Measurements from ENCODE around the gene ECE2. TPM values are rescaled to one million over a fixed set of nuclear protein-coding genes. Genes with fewer than 3 reads are reported as not detected.

The ECE2 gene
- total RNA-seq, 1 donor from 2014 or later = not detected

- ATAC-seq = no peak
Observed at GRCh38 chr3:184240384-184241140, 35.3 kb upstream of the ECE2 start.

DNA sequence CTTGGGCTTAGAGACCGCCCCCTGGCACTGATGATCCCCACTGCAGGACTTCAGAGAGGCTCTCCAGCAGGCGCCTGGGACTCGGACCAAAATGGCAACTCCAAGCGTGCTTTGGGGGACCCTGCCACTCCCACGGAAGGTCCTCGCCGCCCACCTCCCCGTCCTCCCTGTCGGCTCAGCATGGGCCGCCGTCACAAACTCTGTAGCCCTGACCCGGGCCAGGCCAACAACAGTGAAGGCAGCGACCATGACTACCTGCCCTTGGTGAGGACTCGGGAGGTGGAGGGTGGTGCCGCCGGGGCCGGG lies 34.7 kb upstream of the ECE2 start:
- DNase-seq (ENCODE audit: low spot score) = no peak
- no peak for ATAC-seq

More at GRCh38 chr3:184240384-184241140, 35.3 kb upstream of the ECE2 start:
- no peak for DNase-seq (ENCODE audit: low spot score)

GRCh38 chr3:184241447-184242296 lies 34.1 kb upstream of the ECE2 start:
- ATAC-seq = peak; percentile 93
- peak; percentile 84 for DNase-seq (ENCODE audit: low spot score)

- ATAC-seq (peak; percentile 36), DNase-seq (ENCODE audit: low spot score) (no peak)
Observed at GRCh38 chr3:184242297-184242685, 33.5 kb upstream of the ECE2 start.

GRCh38 chr3:184248454-184249411 lies 27.1 kb upstream of the ECE2 start, which contains the start of gene ALG3:
TSS of gene ALG3 (minus strand) at chr3:184248962. CDS start at chr3:184248940, 22 bp downstream.
- peak; percentile 87 for DNase-seq (ENCODE audit: low spot score)
- ATAC-seq = peak; percentile 83

DNA sequence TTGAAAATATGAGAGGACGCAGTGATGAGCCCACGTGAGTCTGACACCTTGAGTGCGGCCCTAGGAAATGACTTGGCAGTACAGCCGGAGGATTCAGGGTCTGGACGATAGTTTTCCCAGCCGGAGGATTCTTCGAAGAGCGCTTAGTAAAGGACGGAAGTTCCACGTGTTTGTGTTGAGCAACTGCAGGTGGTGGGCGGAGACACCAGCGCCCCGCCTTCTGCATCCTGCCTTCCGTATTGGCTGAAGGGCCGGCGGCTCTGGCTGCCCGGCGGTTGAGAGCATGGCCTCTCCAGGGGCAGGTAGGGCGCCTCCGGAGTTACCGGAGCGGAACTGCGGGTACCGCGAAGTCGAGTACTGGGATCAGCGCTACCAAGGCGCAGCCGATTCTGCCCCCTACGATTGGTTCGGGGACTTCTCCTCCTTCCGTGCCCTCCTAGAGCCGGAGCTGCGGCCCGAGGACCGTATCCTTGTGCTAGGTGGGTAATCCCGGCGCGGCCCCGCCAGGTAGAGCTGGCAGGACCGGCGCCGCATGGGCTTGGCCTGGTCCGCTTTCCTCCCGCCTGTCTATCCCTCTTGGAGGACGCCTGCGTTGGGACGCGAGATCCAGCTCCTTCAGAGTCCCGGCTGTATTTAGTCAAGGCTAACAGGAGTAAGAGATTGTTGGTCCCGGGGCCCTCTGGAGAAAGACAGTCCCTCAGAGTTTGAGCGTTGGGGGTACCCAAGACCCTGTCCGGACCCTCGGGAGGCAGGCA lies 26.2 kb upstream of the ECE2 start, which contains the start of gene EEF1AKMT4:
TSS of gene EEF1AKMT4 (plus strand) at position 261 of the 755 bp plus-strand sequence. CDS start at position 284, 23 bp downstream.
- peak; percentile 93 for ATAC-seq
- DNase-seq (ENCODE audit: low spot score) = peak; percentile 97

DNA sequence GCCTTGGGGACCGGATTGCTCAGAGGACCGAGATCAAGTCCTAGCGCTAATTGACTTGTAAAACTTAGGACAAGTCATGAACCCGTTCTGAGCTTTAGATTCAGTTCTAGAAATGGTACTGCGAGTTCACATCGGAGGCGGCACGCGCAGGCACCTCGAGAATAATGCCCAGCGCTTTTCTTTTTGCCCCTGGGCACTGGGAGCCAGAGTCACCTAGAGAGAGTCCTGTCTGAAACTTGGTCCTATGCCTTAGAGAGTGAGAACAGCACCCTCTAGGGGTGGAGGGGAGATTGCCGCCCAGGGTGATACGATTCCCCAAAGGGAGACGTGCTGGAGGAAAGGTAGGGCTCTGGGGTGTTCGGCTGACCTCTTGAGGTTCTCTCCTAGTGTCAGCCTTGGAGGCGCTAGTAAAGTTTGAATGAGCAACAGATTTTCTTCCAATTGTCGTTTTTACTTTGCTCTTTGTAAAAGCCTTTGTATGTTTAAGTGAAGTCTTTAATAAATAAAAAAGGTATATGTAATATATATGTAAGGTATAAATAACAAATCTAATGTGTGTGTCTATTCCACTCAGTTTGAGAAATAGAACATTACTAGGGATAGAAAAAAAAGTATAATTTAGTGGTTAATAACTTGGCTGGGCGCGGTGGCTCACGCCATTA lies 25.5 kb upstream of the ECE2 start:
- DNase-seq (ENCODE audit: low spot score) (peak; percentile 88), ATAC-seq (peak; percentile 78)

DNA sequence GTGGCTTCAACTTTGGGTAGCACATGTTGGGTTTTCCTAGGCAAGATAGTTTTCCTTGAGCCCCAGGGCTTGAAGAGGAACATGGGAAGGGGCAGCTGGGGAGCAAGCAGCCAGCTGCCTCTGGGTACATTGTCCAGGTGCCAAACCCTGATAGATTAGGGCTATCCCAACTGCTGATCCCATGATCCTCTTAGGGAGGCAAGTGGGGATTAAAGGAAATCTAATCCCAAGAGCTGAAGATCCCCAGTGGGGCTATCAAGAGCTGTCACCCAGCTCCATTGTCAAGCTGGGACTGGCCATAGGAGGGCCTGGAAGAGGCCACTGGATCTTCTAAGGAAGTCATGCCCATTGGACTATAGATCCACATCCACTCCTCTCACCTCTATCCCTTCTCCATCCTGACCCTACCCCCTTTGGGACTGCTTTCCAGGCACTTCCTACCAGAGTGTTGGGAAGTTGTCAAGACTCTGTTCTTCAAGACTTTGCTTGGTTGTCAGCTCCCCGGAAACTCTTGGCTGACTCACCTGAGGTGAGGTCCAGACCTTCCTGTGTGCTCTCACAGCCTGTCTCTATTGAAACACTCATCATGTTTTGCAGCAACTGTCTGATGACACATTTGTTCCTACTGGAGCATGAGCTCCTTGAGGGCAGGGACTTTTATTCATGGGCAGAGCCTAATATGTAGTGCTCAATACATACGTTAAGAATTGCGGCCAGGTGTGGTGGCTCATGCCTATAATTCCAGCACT lies 20.4 kb upstream of the ECE2 start:
- DNase-seq (ENCODE audit: low spot score) = no peak
- ATAC-seq = no peak

DNA sequence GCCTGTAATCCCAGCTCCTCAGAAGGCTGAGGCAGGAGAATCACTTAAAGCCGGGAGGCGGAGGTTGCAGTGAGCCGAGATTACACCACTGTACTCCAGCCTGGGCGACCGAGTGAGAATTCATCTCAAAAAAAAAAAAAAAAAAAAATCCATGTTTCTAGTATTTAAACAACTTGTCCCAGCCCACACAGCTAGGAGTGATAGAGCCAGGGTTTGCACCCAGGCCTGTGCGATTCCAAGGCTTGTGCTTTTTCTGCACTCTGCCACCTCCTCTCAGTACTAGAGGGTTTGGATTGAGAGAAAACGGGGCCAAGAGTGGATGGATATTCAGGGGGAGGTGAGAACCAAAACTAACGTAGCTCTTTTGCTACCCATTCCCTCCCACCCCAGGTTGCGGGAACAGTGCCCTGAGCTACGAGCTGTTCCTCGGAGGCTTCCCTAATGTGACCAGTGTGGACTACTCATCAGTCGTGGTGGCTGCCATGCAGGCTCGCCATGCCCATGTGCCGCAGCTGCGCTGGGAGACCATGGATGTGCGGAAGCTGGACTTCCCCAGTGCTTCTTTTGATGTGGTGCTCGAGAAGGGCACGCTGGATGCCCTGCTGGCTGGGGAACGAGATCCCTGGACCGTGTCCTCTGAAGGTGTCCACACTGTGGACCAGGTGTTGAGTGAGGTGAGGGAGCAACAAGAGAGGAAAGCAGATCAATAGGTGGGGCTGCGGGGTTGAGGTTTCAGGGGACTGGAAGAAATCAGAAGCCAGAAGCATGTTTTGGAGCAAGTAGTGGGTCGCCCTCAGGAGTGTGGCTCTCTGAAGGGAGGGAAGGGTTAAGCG lies 18.5 kb upstream of the ECE2 start:
- DNase-seq (ENCODE audit: low spot score) = no peak
- ATAC-seq = no peak

DNA sequence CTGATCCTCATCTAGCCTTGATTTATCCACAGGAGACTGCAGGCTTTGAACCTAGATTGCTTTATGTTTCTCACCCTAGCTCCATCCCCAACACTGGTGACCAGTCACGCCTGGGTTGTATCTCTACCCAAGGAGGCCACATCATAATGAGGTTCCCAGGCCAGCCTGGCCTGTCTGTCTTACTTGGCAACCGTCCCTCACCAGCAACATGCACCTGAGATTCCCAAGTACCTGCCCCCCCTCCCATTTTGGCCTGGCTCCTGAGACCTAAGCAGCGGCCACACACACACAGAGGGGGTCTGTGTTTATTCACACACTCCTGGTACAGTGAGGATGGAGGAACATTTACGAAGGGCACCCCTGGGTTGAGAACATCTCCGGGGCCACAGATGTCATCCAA lies 16.9 kb upstream of the ECE2 start:
- ATAC-seq (no peak), DNase-seq (ENCODE audit: low spot score) (no peak)

DNA sequence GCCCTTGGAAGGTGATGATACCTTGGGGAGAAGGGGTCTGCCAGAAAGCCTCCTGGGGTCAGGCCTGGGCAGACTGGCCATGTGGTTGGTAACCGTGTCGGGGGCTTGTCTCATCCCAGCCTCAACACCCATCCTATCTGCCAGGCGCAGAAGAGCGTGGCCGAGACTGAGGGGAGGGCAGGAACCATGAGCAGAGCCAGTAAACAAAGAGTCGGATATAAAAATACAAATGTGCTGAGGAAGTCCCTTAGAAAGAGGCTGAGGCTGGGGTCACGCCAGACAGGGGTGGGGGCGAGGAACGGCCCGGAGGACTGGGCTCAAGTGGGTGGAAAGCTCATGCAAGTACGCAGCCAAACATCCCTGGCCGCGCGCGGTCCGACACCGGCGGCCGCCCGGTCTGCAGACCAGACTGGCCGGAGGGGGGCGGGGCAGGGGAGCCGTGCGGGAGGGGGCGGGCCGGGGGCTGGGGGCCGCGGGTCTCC lies 16.4 kb upstream of the ECE2 start:
- peak; percentile 3 for ATAC-seq
- no peak for DNase-seq (ENCODE audit: low spot score)

- no peak for DNase-seq (ENCODE audit: low spot score)
- ATAC-seq = peak; percentile 54
Observed at GRCh38 chr3:184259878-184260723, 15.7 kb upstream of the ECE2 start.

- DNase-seq (ENCODE audit: low spot score) = no peak
- ATAC-seq = no peak
Observed at GRCh38 chr3:184260724-184261269, 15.0 kb upstream of the ECE2 start.

DNA sequence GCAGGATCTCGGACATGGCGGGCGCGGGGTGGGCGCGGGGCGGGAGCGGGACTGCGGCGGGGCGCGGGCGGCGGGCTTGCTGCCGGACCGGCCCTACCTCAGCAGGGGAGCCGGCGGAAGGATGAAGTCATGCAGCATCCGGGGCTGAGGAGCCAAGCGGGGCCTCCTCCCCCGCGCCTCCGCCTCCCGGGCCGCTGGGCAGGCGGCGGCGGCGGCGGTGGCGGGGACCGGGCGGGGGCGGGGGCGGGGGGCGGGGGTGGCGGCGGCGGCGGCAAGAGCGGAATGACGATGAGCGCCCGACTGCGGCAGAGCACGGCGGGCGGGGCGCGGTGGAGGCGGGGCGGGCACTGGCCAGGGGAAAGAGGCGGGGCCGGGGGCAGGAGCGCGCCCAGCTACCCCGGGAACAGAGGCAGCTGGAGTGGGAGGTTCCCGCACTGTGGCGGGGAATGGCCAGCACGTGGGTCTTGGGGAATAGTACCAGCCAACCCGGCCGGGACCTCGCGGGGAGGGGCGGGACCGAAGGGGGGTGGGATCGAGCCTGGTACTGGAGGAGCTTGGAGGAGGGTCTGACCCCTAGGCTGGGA lies 14.5 kb upstream of the ECE2 start, which contains the start of gene CAMK2N2:
TSS of gene CAMK2N2 (minus strand) at position 284 of the 584 bp plus-strand sequence. CDS start at position 16, 268 bp downstream.
- DNase-seq (ENCODE audit: low spot score) (peak; percentile 88), ATAC-seq (peak; percentile 87)

DNA sequence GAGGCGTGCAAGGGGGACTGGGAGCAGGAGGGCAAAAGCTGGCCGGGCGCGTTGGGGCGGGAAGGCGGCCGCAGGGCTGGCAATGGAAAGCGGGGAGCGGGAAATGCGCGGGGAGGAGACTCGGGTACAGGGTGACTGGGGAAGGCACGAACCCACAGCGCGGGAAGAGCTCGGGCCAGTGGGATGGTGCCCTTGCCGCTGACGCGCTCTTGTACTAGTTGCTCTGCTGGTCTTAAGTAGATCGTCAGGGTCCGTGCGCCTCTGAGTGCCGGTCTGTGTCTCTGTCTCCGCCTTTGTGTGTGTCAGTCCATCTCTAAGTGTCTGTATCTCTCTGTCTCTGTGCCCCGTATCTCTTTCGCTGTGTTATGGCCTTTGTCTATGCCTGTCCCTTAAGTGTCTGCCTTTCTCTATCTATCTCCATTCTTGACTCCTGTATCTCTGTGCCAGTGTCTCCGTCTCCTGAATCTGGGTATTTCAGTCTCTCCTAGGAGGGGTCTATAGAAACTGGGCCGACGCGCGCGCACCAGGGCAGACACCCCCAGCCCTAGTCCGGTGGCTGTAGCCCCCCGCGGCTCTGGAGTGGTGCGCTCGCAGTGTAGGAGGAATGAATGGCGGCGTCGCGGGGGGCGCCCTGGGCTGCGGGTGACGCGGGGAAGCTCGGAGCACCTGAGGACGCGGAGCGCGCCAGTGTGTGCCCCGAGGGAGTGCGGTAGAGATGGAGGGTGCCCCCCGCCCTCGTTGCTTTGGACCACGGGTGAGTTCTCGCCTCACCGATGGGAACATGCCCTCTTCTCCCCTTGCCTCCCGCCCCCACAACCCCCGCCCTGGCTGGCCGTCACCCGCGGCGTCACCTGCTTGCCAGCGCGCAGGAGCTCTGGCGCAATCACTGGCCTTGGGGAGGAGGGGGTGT lies 13.7 kb upstream of the ECE2 start:
- peak; percentile 51 for ATAC-seq
- peak; percentile 73 for DNase-seq (ENCODE audit: low spot score)
